ENCODE results near the gene PKD1.
"Not testable (repeated sequence)": the region's sequence is repeated elsewhere in the genome, so short reads cannot be mapped to it uniquely, and the experiment has no call there.

Gene PKD1

DNA sequence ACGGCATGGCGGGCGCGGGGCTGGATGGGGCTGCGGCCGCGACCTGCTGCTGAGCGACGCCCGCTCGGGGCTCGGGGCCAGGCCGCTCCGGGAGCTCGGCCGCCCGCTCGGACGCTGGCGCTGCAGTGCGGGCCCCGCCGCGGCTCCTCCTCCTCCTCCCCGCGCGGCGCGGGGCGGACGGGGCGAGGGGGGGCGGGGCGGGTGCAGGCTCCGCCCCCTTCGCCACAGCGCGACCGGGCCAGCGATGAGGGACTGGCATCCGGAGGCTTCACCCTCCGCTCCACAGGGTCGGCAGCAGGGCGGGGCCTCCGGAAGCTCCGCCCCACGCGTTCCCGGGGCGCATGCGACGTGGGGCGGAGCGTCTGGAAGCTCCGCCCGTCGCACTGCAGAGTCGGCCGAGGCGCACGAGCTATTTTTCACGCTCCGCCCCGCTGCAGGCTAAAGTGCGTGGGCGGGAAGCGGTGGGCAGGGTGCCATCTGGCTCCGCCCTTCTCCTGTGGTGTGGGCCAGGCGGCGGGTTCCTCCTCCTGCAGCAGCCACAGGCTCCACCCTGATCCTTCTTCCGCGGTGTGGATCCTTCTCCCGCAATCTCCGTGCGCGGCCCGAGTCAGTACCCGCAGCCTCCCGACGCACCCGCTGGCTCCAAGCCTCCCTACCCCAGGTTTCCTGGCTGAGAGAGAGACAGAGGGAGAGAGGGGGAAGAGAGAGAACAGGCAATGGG, at the start of gene PKD1:
PKD1 (minus strand) TSS at position 129 of the 721 bp plus-strand sequence. CDS start 209 bp downstream, outside the sequence.
- not testable (repeated sequence) for DNase-seq (ENCODE audit: insufficient read length, low spot score); FAIRE-seq

DNA sequence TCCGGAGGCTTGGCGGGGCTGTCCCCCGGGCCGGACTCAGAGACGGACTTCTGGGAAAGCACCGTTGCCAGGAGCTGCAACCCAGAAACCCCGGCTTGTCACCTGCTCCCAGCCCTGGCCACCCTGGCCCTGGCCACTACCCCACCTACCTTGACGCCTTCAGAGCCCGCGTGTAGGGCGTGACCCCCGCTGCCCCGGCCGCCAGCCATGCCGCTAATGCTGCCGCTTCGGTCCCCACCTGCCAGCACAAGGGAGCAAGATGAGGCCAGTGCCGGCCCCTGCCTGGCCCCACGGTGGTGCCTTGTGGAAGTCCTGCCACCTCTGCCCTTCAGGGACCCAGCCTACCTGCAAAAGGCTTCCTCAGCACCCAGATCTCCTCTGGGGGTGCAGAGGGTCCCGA, 49.3 kb upstream of the PKD1 start:
- no peak for FAIRE-seq
- DNase-seq (ENCODE audit: insufficient read length, low spot score): no peak

DNA sequence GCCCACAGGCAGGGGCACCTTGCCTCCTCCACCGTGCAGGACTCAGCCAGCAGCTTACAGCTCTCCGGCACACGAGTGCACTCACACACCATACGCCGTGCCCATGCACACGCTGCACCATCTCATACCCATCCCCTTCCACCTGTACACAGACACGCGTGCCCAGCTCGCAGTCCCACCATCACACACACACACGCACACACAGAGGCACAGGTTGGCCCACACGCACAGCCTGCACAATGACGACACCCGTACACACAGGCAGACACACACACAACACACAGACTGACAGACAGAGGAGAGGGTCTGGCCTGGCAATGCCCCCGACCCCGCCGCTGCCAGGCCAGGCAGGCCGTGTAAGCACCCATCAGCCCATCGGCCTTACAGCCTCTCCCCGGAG, 48.6 kb upstream of the PKD1 start:
- peak; percentile 20 for FAIRE-seq
- DNase-seq (ENCODE audit: insufficient read length, low spot score): no peak

DNA sequence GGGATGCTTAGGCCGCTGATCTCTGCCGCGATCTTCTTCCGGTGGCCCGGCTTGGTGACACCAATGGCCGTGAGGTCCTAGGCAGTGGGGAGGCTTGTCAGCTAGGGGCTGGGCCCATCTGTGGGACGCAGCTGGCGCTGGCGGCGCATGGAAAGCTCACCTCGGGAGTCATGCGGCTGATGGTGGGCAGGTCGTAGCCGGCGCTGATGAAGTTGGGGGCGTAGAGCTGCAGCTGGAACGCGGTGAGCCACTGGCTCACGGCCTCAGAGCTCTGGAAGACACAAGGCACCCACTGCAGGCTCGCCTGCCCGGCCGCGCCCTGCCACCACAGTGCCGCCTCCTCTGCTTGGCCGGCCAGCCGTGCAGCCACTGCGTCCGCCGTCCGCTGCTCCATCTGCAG, 48.0 kb upstream of the PKD1 start:
- FAIRE-seq (no peak), DNase-seq (ENCODE audit: insufficient read length, low spot score) (no peak)

DNA sequence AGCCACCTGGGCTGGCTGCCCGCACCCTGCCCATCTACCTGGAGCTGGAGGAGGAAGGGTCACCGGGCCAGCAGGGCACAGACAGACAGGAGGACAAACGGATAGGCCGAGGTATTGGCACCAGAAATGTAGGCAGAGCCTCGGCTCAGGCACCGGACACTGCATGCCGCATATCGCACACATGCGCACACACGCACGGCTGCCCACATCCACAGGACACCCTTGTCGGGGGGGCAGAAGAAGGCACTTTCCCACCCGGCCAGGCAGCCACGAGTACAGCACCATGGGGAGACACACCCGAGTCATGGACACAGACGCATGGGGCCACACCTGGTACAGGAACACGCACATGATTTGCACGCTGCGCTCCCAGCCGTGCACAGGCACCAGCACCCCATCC, 46.3 kb upstream of the PKD1 start:
- DNase-seq (ENCODE audit: insufficient read length, low spot score): no peak
- no peak for FAIRE-seq

DNA sequence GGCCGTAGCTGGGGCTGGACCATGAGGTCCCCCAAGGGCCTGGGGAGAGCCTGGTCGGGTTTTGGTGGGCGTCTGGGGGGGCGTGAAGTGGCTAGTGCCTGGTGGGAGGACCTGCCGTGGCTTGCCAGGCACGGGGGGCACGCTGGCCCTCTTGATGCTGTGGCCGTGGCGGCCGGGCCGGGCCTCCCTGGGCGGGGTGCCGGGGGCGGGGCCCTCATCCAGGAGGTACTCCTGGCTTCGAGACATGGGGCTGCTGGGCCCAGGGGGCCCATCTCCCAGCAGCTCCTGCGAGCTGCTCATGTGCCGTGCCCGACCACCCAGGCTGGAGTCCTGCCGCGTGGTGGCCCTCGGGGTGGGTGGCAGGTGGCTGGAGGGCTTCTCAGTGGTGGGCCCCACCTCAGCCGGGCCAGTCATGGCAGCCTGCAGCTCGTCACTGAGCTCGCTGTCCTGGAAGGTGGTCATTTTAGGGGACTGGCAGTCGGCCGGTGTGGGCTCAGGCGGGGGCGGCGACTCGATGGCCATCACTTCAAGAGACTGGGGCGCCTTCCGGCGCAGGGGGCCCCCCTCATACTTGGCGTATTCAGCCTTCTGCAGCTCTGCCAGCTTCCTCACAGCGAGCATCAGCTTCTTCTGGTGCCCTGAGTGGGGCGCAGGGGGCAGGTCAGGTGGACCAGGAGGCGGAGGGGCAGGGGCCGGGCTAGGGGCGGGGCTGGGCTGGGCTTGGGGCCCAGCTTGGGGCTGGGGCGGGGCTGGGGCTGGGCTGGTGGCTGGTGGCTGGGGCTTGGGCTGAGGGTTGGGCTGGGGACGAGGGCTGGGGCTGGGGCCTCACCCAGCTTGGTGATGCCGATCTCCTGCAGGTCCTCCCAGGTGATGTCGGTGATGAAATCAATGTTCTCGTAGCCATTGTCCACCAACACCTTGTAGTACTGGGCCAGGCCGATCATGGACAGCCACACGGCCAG, 45.5 kb upstream of the PKD1 start:
- DNase-seq (ENCODE audit: insufficient read length, low spot score): no peak
- FAIRE-seq: no peak

DNA sequence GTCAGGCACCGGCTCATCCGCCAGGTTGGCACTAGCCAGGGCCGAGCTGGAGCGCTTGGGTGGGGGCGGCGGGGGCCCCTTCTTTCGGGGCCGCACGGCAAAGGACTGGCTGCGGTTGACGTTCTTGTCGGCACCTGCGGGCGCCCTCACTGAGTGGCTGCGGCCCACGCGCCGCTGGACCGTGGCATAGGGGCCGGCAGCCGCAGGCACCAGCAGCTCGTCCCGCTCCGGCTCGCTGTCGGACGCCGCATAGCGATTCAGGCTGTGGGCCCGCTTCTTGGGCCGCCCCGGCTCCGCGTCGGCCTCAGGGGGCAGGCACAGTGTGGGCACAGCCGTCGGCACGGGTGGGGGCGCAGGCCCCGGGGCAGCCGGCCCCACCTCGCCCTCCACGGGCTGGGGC, 44.8 kb upstream of the PKD1 start:
- DNase-seq (ENCODE audit: insufficient read length, low spot score) (no peak), FAIRE-seq (no peak)

DNA sequence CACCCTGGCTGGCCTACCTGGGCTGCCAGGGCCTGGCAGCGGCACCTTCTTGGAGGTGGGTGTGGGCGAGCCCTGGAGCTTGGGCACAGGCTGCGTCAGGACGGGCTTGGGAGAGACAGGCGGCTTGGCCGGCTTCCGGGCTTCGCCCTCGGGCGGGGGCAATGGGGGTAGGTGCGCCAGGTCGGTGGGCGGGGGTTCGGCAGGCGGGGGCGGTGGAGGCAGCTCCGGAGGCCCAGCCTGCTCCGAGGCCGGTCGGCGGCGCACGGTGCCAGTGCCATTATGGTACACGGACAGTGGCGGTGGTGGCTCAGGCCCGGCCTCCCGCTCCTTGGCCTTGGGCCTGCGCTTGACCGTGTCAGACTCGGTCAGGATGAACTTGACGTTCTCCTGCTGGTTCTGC, 43.9 kb upstream of the PKD1 start:
- FAIRE-seq: no peak
- DNase-seq (ENCODE audit: insufficient read length, low spot score): no peak

DNA sequence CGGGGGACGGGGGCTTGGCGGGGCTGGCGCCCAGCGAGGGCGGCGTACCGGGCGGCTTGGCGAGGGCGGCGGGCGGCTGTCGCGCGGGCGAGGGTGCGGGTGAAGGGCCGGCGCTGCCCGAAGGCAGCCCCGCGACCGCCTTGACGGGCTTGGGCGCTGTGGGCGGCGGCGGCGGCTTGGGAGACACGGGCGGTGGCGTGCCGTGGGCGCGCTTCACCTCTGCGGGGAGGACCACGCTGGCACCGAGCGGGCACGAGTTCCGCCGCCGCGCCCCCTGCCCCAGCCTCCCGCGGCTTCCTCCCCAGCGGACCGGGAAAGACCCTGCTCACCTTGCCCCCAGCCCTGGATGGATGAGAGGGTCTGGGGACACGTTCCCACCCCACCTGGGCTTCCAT, 43.4 kb upstream of the PKD1 start:
- FAIRE-seq (no peak), DNase-seq (ENCODE audit: insufficient read length, low spot score) (no peak)

DNA sequence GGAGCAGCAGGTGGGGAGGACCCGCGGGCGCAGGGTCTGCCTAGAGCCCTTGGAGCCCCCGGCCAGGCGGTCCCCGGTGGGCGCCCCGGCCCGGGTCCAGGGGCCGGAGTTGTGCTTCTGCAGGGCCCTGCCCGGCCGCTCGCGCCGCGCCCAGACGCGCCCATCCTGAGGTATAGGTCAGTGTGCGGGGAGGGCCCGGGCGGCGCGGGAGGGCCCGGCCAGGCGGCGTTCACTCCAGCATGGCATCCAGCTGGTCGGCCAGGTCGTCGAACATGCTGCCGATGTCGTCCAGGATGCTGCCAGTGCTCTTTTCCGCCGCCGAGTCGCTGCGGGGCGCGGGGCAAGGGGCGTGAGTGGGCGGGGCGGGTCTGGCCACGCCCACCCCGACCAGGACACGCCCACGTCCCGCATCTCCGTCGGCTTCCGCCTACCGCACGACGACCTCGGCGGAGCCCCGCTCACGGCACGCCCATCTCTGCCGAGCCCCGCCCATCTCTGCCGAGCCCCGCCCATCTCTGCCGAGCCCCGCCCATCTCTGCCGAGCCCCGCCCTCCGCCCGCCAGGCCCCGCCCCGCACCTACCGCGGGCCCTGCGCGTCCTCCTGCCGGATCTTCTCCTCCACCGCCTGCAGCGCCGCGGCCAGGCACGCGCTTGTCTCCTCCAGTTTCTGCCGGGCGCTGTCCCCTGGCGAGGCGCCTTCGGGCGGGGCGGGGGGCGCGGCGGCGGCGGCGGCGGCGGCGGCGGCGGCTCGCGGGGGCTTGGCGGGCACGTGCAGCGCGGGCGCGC, 42.8 kb upstream of the PKD1 start:
- FAIRE-seq: no peak

DNA sequence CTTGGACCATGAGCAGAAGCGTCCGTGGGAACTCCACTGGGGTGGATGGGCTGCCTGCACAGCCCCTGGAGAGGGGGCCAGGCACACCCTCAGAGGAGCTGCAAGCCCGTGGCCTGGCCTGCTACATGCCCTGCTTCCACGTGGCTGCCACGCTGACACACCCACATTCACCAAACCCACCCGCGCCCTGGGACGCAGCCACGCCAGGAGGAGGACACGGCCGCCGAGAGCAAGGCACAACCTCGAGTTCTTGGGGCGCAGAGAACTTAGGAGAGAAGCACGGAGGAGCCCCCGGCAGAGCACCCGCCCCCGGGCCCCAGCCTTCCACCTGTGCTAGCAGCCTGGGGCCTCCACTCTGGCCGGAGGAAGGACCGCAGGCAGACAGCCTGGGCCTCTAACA, 41.9 kb upstream of the PKD1 start:
- DNase-seq (ENCODE audit: insufficient read length, low spot score) (no peak), FAIRE-seq (no peak)

More for the DNA sequence above, 42.8 kb upstream of the PKD1 start:
- DNase-seq (ENCODE audit: insufficient read length, low spot score): no peak

DNA sequence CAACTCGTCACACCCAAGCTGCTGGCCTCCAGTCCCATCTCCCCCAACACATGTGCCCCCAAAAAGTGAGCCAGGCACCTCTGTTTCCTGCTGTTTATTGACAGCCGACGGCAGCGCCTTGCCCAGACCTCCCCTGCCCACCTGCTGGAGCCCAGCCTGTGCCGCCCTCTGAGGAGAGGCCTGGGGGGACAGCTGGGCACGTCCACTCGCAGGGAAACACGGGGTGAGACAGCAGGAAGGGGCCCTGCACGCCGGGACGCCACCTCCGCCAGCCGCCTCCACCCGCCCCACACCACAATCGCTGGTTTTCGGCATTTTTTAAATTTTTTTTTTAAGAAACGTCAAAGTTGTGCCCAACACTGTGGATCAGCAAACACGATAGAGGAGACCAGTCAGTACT, 41.4 kb upstream of the PKD1 start:
- DNase-seq (ENCODE audit: insufficient read length, low spot score) (no peak), FAIRE-seq (no peak)

DNA sequence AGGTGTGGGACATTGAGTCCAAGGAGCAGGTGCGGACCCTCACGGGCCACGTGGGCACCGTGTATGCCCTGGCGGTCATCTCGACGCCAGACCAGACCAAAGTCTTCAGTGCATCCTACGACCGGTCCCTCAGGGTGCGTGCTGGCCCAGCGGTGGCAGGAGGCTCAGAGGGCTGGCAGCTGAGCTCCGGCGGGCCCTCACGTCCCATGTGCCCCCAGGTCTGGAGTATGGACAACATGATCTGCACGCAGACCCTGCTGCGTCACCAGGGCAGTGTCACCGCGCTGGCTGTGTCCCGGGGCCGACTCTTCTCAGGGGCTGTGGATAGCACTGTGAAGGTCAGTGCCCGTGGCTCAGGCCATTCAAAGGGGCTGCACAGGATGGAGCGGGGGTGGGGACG, 40.3 kb upstream of the PKD1 start:
- DNase-seq (ENCODE audit: insufficient read length, low spot score) (no peak), FAIRE-seq (no peak)

DNA sequence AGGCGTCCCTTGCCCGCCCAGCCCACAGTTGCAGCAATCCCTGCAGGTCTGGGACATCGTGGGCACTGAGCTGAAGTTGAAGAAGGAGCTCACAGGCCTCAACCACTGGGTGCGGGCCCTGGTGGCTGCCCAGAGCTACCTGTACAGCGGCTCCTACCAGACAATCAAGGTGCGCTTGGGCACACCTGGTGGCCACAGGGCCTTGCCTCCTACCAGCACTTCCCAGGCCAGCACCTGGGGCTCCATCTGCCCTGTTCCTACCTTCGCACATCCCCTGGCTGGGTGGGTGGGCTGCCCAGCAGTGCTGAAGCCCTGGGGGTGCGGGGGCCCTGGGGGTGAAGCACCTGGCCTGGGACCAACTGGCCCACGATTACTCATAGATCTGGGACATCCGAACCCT, 39.8 kb upstream of the PKD1 start:
- no peak for FAIRE-seq
- no peak for DNase-seq (ENCODE audit: insufficient read length, low spot score)

DNA sequence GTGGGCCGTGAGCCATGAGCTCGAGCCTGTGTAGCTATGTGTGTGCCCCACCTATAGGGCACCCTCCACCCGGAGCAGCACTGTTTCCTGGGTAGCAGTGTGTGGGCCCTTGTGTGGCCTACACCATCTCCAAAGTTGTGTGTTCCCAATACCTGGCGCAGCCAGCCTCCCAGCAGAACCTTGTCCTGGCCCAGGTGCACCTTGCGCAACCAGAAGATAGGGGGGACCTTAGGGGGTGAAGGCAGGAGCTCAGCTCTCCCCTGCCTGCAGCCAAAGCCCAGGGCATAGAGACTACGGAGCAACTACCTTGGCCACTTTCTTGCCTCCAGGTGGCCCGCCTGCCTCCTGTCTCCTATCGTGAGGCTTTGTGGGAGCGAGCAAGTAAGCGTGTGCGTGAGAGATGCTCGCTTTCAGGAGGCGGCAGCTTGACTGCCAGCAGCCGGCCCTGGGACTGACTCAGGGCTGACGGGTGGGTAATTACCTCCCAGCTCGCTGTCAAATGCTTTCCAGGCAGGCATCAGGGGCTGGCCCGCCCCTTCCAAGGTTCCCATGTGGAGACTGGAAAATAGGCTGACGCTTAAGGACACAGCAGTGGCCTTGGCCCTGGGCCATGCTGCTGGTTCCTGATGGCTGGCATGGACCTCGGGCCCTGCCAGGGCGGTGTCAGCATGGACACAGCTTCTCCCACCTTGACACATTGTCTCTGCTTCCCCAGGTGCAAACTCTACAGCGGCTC, 38.9 kb upstream of the PKD1 start:
- DNase-seq (ENCODE audit: insufficient read length, low spot score) (no peak), FAIRE-seq (no peak)

DNA sequence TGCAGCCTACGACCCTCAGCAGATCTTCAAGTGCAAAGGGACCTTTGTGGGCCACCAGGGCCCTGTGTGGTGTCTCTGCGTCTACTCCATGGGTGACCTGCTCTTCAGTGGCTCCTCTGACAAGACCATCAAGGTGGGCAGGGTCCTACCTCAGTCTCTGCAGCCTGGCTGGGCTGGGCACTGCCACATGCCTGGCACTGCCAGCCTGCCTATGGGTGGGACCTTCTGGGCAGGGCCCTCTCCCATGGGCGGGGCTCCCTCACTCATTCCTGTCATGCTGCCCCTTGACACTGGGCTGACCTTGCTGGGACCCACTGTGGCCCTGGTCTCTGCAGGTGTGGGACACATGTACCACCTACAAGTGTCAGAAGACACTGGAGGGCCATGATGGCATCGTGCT, 38.2 kb upstream of the PKD1 start:
- DNase-seq (ENCODE audit: insufficient read length, low spot score) (no peak), FAIRE-seq (no peak)

DNA sequence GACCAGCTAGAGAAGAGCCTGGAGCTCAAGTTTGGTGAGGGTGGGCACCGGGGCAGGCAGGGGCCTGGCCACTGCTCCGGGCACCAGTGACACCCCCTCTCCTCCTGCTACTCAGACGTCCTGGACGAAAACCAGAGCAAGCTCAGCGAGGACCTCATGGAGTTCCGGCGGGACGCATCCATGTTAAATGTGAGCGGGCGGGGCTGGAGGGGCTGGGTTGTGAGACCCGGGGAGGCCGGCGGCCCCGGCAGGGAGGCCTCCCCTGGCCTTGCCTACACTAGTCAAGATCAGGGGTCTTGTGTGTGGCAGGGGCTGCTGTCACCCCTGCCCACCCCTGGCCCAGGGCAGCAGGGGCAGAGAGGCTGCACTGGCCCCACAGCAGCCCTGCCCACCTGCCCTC, 37.7 kb upstream of the PKD1 start:
- FAIRE-seq: no peak
- DNase-seq (ENCODE audit: insufficient read length, low spot score): no peak

DNA sequence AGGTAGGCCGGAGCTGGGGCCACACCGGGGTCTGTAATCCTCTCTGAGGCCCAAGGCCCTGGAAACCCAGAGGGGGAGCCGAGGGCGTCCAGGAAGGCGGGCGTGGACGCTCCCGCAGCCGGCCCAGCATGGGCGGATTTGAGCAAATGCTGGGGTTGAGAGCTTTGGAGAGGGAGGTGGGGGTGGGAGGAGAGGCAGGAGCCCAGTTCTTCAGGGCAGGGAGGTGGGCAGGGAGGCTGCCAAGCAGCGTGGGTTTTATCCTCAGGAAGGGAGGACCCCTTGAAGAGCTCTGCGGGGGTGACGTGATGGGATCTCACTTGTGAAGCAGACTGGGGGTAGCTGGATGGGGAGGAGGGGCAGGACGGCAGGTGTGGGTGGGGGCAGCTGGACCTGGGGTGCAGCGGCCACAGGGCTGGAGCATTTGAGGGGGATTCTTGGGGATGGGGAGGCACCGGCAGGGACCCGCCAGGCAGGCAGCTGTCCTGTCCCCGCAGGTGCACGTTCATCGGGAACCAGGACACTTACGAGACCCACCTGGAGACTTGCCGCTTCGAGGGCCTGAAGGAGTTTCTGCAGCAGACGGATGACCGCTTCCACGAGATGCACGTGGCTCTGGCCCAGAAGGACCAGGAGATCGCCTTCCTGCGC, 37.1 kb upstream of the PKD1 start:
- DNase-seq (ENCODE audit: insufficient read length, low spot score) (no peak), FAIRE-seq (no peak)

DNA sequence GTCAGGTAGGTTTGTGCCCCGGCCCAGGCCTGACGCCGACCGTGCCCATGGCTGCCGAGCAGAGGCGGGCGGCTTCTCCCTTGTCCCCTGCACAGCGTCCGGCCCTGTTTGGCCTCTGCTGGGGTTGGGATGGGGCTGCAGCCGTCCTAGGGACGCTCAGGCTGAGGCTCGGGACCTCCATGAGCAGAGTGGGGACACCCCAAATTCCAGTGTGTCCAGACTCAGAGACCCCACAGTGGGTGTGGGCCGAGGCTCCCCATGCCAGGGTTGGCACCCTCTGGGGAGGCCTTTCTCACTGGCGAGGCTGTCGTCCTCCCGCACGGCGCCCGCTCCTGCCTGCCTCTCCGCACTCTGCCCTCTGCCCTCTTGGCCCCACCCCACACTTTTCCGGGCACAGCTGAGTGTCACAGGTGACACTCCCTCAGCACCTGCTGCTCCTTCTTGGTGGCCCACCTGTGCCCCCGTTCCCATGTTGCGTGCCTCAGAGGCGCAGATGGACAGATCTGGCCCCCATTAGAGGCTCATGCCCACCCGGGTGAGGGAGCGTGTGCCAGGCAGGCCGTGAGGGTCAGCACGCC, 36.0 kb upstream of the PKD1 start:
- DNase-seq (ENCODE audit: insufficient read length, low spot score) (no peak), FAIRE-seq (no peak)
